Panc1 (cell line): ENCODE results near the gene HS6ST3.

Experiments
- POLR2AphosphoS5 ChIP-seq: IDR thresholded peaks from 2 replicates; pipeline ENCODE4 v1.6.1; 2012; ENCODE audit warnings: mild to moderate bottlenecking, low read depth, low read length, moderate library complexity
- TF ChIP-seq, protein P1 (sequence below): fragments of 450-650 bp; IDR thresholded peaks from 2 replicates; pipeline ENCODE4 v1.5.1; 2017; ENCODE audit warnings: mild to moderate bottlenecking
- TF ChIP-seq, protein P2 (sequence below), 2 experiments: IDR thresholded peaks; 2 replicates each; pipeline ENCODE4 v1.6.1; 2011 to 2012; ENCODE audit warnings: low read depth in 2 of 2, control low read depth in 1 of 2, low read length in 1 of 2, mild to moderate bottlenecking in 1 of 2, moderate library complexity in 1 of 2; ENCODE audit not compliant: insufficient read depth in 1 of 2

DNA sequence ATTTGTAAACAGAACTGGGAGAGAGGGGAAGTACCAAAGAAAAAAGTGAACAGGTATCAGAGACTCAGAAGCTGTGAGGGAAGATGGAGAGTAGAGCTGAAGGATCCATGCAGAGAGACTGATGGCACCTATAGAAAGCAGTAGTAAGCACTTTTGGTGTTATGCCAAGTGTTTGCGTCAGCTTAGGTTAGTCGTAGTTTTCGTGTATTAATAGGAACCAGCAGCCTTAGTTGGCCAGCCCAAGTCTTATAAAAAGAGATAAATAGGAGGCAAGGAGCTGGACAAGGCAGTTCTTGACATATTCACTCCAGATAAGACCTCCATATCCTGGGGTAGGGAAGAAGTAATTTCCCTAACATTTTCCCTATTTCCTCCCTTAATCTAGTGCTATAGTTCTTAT, 690.2 kb downstream of the HS6ST3 start:
- no peak for TF ChIP-seq POLR2AphosphoS5
- TF ChIP-seq, protein P1, sequence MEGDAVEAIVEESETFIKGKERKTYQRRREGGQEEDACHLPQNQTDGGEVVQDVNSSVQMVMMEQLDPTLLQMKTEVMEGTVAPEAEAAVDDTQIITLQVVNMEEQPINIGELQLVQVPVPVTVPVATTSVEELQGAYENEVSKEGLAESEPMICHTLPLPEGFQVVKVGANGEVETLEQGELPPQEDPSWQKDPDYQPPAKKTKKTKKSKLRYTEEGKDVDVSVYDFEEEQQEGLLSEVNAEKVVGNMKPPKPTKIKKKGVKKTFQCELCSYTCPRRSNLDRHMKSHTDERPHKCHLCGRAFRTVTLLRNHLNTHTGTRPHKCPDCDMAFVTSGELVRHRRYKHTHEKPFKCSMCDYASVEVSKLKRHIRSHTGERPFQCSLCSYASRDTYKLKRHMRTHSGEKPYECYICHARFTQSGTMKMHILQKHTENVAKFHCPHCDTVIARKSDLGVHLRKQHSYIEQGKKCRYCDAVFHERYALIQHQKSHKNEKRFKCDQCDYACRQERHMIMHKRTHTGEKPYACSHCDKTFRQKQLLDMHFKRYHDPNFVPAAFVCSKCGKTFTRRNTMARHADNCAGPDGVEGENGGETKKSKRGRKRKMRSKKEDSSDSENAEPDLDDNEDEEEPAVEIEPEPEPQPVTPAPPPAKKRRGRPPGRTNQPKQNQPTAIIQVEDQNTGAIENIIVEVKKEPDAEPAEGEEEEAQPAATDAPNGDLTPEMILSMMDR: no peak
- TF ChIP-seq, protein P2, sequence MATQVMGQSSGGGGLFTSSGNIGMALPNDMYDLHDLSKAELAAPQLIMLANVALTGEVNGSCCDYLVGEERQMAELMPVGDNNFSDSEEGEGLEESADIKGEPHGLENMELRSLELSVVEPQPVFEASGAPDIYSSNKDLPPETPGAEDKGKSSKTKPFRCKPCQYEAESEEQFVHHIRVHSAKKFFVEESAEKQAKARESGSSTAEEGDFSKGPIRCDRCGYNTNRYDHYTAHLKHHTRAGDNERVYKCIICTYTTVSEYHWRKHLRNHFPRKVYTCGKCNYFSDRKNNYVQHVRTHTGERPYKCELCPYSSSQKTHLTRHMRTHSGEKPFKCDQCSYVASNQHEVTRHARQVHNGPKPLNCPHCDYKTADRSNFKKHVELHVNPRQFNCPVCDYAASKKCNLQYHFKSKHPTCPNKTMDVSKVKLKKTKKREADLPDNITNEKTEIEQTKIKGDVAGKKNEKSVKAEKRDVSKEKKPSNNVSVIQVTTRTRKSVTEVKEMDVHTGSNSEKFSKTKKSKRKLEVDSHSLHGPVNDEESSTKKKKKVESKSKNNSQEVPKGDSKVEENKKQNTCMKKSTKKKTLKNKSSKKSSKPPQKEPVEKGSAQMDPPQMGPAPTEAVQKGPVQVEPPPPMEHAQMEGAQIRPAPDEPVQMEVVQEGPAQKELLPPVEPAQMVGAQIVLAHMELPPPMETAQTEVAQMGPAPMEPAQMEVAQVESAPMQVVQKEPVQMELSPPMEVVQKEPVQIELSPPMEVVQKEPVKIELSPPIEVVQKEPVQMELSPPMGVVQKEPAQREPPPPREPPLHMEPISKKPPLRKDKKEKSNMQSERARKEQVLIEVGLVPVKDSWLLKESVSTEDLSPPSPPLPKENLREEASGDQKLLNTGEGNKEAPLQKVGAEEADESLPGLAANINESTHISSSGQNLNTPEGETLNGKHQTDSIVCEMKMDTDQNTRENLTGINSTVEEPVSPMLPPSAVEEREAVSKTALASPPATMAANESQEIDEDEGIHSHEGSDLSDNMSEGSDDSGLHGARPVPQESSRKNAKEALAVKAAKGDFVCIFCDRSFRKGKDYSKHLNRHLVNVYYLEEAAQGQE (IDR thresholded peaks at IDR 0.05; ENCODE audit: insufficient read depth in 1 of 2, low read depth in 2 of 2, low read length in 1 of 2): no peak
